Measurements from ENCODE around the gene SPNS3. TPM values are rescaled to one million over a fixed set of nuclear protein-coding genes. Genes with fewer than 3 reads are reported as not detected.

Gene SPNS3
- total and polyA plus RNA-seq, 2 of the 4 experiments (the other 2 are of a cell fraction): 0.18 TPM; not detected in 1

GRCh38 chr17:4503283-4504025 is 69.7 kb downstream of the SPNS3 start:
- no peak overlapping the region for H3K4ac ChIP-seq (ENCODE audit: low read depth, low read length)
- no peak overlapping the region for H3K18ac ChIP-seq (ENCODE audit: low read depth, low read length)
- no CpG with 5 or more reads among the region's 4 CpGs for WGBS, 2 experiments (ENCODE audit: extremely low coverage in 2 of 2, insufficient read length in 1 of 2)
- H3K4me2 ChIP-seq (ENCODE audit: low read depth, low read length): no peak overlapping the region
- no peak overlapping the region for H3K27ac ChIP-seq (ENCODE audit: insufficient read depth, low read length)
- no peak overlapping the region for H3K9ac ChIP-seq (ENCODE audit: low read depth, low read length)
- H2BK15ac ChIP-seq (ENCODE audit: low read depth, low read length): no peak overlapping the region
- H4K91ac ChIP-seq (ENCODE audit: insufficient read depth, low read depth, low read length): no peak overlapping the region
- no peak overlapping the region for H2AK5ac ChIP-seq (ENCODE audit: low read depth, low read length)
- POLR2A ChIA-PET (ENCODE audit: unreplicated experiment): no interaction called here
- H3K4me1 ChIP-seq (ENCODE audit: control insufficient read depth, insufficient read depth, low read length): no peaks in the 10 kb centered on the region
- no peaks in the 10 kb centered on the region for H3K79me1 ChIP-seq (ENCODE audit: low read depth in 1 of 2, low read length in 2 of 2)
- no peaks in the 10 kb centered on the region; the same call in none of the 2 replicates for H4K20me1 ChIP-seq (ENCODE audit: insufficient read depth, low read length)
- no peak overlapping the region for H2AFZ ChIP-seq (replicated peaks; ENCODE audit: low read length, poor library complexity)
- no peak overlapping the region for H2BK5ac ChIP-seq (ENCODE audit: low read depth, low read length, poor library complexity, severe bottlenecking)
- intact Hi-C loops (cut with micrococcal nuclease): no loop called here
- H4K5ac ChIP-seq (ENCODE audit: low read depth, low read length): no peak overlapping the region
- dilution Hi-C loops (cut with HindIII; ENCODE audit: low sequenced_read_pairs, unreplicated experiment): no loop called here
- H3K56ac ChIP-seq (ENCODE audit: extremely low read depth, insufficient read depth, low read length): no peak overlapping the region
- in situ Hi-C loops (cut with MboI; ENCODE audit: low sequenced_read_pairs): no loop called here
- H3K9me3 ChIP-seq (ENCODE audit: control insufficient read depth, insufficient read depth, low read length): no peaks in the 10 kb centered on the region
- no peaks in the 10 kb centered on the region for H3K9me1 ChIP-seq (ENCODE audit: insufficient read depth, low read length)
- no peak overlapping the region for H2BK120ac ChIP-seq (ENCODE audit: low read depth, low read length)
- CTCF ChIA-PET: no interaction called here
- TF ChIP-seq CTCF (conservative IDR thresholded peaks at IDR 0.05; ENCODE audit: low read depth, low read length) (no peak), CHD1 (IDR thresholded peaks at IDR 0.05; ENCODE audit: low read depth, low read length) (no peak), NFE2L2 (IDR thresholded peaks at IDR 0.05; ENCODE audit: low read depth, low read length) (no peak), USF2 (IDR thresholded peaks at IDR 0.05; ENCODE audit: low read depth, low read length) (no peak), RAD21 (IDR thresholded peaks at IDR 0.05; ENCODE audit: low read length) (no peak), MAFK (IDR thresholded peaks at IDR 0.05; ENCODE audit: low read depth, low read length) (no peak), RFX5 (IDR thresholded peaks at IDR 0.05; ENCODE audit: low read depth, low read length) (no peak), FOS (IDR thresholded peaks at IDR 0.05; ENCODE audit: low read depth, low read length) (no peak), ELK1 (IDR thresholded peaks at IDR 0.05; ENCODE audit: borderline replicate concordance, low read depth, low read length) (no peak), SMC3 (IDR thresholded peaks at IDR 0.05; ENCODE audit: low read depth, low read length) (no peak), MAZ (IDR thresholded peaks at IDR 0.05; ENCODE audit: borderline replicate concordance, low read depth, low read length) (no peak), RCOR1 (IDR thresholded peaks at IDR 0.05; ENCODE audit: insufficient replicate concordance, low read length) (no peak), POLR2A (IDR thresholded peaks at IDR 0.05; ENCODE audit: low read depth, low read length) (no peak)
- no peak overlapping the region for H4K8ac ChIP-seq (ENCODE audit: low read depth in 2 of 2, low read length in 2 of 2)
- H2AK9ac ChIP-seq (replicated peaks; ENCODE audit: low read depth, low read length, poor library complexity): no peak overlapping the region
- no peak overlapping the region for H3K14ac ChIP-seq (replicated peaks; ENCODE audit: low read depth, low read length)
- H3K36me3 ChIP-seq (ENCODE audit: control insufficient read depth, insufficient read depth, low read length): no peaks in the 10 kb centered on the region
- DNase-seq (no peak), ATAC-seq (ENCODE audit: low read depth) (no peak)
- no peak overlapping the region for H3K4me3 ChIP-seq (ENCODE audit: insufficient read depth, low read depth, low read length)
- H3K23ac ChIP-seq (ENCODE audit: low read depth, low read length): no peak overlapping the region
- no TSS peak for BruUV-seq (replicated peaks)
- H2BK20ac ChIP-seq (ENCODE audit: low read depth, low read length): no peak overlapping the region
- H3K27me3 ChIP-seq (ENCODE audit: control insufficient read depth, insufficient read depth, low read length): peaks cover 51% of the 10 kb centered on the region

All from IMR-90 (cell line).